Hematopoietic multipotent progenitor cell (in vitro differentiated cells): Measurements from ENCODE around the gene DCBLD1. TPM values are rescaled to one million over a fixed set of nuclear protein-coding genes. Genes with fewer than 3 reads are reported as not detected.

Source experiments
- DNase-seq, 3 donors: peaks; one replicate each; pipeline ENCODE4 v3.0.0-alpha.2; 2011 to 2015; ENCODE audit warnings: low read depth in 2 of 3, low spot score in 2 of 3
- total RNA-seq: library from RNA; depleted of rRNA; stranded (reverse); fragments of >200 nt; gene quantifications from one replicate; pipeline ENCODE4 v1.2.3, GENCODE V29; 2012

DCBLD1 gene
- total RNA-seq, 1 donor: 0.81 TPM

- DNase-seq: no peak
Measured at GRCh38 chr6:117521791-117522502, 39.5 kb downstream of the DCBLD1 start.

- no peak for DNase-seq
Measured at GRCh38 chr6:117525607-117526006, 43.1 kb downstream of the DCBLD1 start.

GRCh38 chr6:117530467-117531242 is 48.2 kb downstream of the DCBLD1 start:
- no peak for DNase-seq

- no peak for DNase-seq
Measured at GRCh38 chr6:117531346-117531745, 48.9 kb downstream of the DCBLD1 start.

GRCh38 chr6:117531809-117532725 is 49.6 kb downstream of the DCBLD1 start:
- DNase-seq: no peak

- no peak for DNase-seq
Measured at GRCh38 chr6:117533775-117534174, 51.3 kb downstream of the DCBLD1 start.

- no peak for DNase-seq
Measured at GRCh38 chr6:117534974-117535373, 52.5 kb downstream of the DCBLD1 start.

- no peak for DNase-seq
Measured at GRCh38 chr6:117536317-117536716, 53.8 kb downstream of the DCBLD1 start.

- no peak for DNase-seq
Measured at GRCh38 chr6:117538615-117539014, 56.1 kb downstream of the DCBLD1 start.

GRCh38 chr6:117540670-117541069 is 58.2 kb downstream of the DCBLD1 start:
- no peak for DNase-seq

- no peak for DNase-seq
Measured at GRCh38 chr6:117542493-117542892, 60.0 kb downstream of the DCBLD1 start.

GRCh38 chr6:117544716-117545115 is 62.2 kb downstream of the DCBLD1 start:
- DNase-seq: no peak

GRCh38 chr6:117545161-117545595 is 62.7 kb downstream of the DCBLD1 start:
- DNase-seq: no peak

GRCh38 chr6:117546674-117547073 is 64.2 kb downstream of the DCBLD1 start:
- no peak for DNase-seq

GRCh38 chr6:117547688-117548621 is 65.5 kb downstream of the DCBLD1 start:
- DNase-seq: peak in 2 of 3 donors; percentile 71 to 82

GRCh38 chr6:117548797-117549301 is 66.4 kb downstream of the DCBLD1 start:
- DNase-seq: no peak

- DNase-seq: no peak
Measured at GRCh38 chr6:117549611-117550010, 67.1 kb downstream of the DCBLD1 start.

GRCh38 chr6:117550078-117550600 is 67.7 kb downstream of the DCBLD1 start:
- DNase-seq: no peak

- no peak for DNase-seq
Measured at GRCh38 chr6:117550618-117551242, 68.3 kb downstream of the DCBLD1 start.
